Esophagus (tissue), 2 donors: ENCODE data around the gene SERF2. TPM values are rescaled to one million over a fixed set of nuclear protein-coding genes. Genes with fewer than 3 reads are reported as not detected.

Experiments used
- H3K27ac ChIP-seq, 2 donors: one replicate each; pipeline ENCODE4 v1.5.1; 2013; ENCODE audit warnings: low read depth in 2 of 2, mild to moderate bottlenecking in 2 of 2, inconsistent platforms in 1 of 2, low read length in 1 of 2, moderate library complexity in 1 of 2
- H3K27me3 ChIP-seq, 2 donors: one replicate each; pipeline ENCODE4 v1.6.1; 2013; ENCODE audit warnings: low read length in 2 of 2, control low read depth in 1 of 2, mild to moderate bottlenecking in 1 of 2; ENCODE audit not compliant: insufficient read depth in 2 of 2, control insufficient read depth in 1 of 2
- H3K36me3 ChIP-seq, 2 donors: one replicate each; pipeline ENCODE4 v1.6.1; 2013; ENCODE audit warnings: low read length in 1 of 2; ENCODE audit not compliant: control insufficient read depth in 2 of 2, insufficient read depth in 2 of 2
- H3K4me1 ChIP-seq, 2 donors: one replicate each; pipeline ENCODE4 v1.6.1; 2013; ENCODE audit warnings: low read length in 1 of 2; ENCODE audit not compliant: control insufficient read depth in 2 of 2, insufficient read depth in 2 of 2
- H3K4me3 ChIP-seq, 2 donors: one replicate each; pipeline ENCODE4 v1.5.1; 2013; ENCODE audit warnings: low read length in 2 of 2, mild to moderate bottlenecking in 2 of 2, low read depth in 1 of 2, moderate library complexity in 1 of 2
- H3K9me3 ChIP-seq, 2 donors: one replicate each; pipeline ENCODE4 v1.6.1; 2013; ENCODE audit warnings: mild to moderate bottlenecking in 2 of 2, low read depth in 1 of 2, low read length in 1 of 2, moderate library complexity in 1 of 2; ENCODE audit not compliant: control insufficient read depth in 2 of 2, insufficient read depth in 1 of 2
- WGBS, 2 donors: extraction: QIAGEN DNeasy Blood & Tissue Kit; methylation state at CpG; one replicate each; pipeline ENCODE4 v1.1.7; 2013; 5-methylcytosine and 5-hydroxymethylcytosine counted together
- polyA plus RNA-seq, 2 donors: library from polyadenylated mRNA; stranded (reverse); fragments of 200-250 nt; gene quantifications; one replicate each; pipeline ENCODE4 v1.2.3, GENCODE V29; 2013
- donor health status: healthy with polysubstance abuse.
- donor health status: Bipolar disorder and iron deficiency.

Gene SERF2
- polyA plus RNA-seq, 2 donors: 1,288 to 2,170 TPM

DNA sequence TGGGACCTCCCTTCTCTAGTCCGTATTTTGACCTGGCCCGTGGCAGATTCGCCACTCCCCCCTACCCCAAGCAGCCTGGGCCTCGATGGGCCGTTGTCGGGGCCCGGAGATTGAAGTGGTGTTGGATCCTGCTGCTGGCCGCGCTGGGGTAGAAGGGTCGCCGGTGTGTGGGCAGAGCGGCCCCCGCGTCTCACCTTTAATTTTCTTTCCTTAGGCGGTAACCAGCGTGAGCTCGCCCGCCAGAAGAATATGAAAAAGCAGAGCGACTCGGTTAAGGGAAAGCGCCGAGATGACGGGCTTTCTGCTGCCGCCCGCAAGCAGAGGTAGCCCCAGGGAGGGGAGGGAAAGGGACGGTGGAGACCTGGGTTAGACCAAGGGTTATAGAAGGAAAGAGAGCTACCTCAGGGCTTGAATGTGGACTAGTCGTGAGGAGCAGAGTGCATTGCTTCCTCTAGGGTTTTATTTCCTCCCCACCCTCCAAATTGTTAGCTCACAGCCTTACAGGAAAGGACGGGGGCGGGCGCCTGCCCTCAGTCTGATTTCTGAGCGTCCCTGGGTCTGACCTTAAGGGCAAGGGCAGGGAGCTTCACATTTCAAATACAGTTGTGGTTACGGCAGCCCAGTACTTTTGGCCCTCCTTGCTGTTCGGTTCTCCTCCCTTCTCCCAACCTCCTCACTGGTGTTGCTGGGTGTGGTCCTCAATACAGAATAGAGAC lies 799 bp downstream of the SERF2 start:
- WGBS, 2 donors: 1% methylated on average over 33 of the region's 33 CpGs
- Histone ChIP-seq H3K4me1 (peaks cover 4 to 7% of the 10 kb centered on the region in 2 donors), H3K27ac (peak overlapping the region; percentile 93 to 95), H3K27me3 (no peaks in the 10 kb centered on the region), H3K9me3 (no peaks in the 10 kb centered on the region), H3K4me3 (peak overlapping the region; percentile 92 to 94), H3K36me3 (peaks cover 7 to 13% of the 10 kb centered on the region in 2 donors)

DNA sequence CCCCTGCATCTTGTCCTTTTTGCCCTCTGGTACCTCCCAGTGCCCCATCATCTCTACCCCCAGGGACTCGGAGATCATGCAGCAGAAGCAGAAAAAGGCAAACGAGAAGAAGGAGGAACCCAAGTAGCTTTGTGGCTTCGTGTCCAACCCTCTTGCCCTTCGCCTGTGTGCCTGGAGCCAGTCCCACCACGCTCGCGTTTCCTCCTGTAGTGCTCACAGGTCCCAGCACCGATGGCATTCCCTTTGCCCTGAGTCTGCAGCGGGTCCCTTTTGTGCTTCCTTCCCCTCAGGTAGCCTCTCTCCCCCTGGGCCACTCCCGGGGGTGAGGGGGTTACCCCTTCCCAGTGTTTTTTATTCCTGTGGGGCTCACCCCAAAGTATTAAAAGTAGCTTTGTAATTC lies 1.5 kb downstream of the SERF2 start:
- H3K27me3 ChIP-seq: no peaks in the 10 kb centered on the region
- H3K36me3 ChIP-seq: peaks cover 7 to 13% of the 10 kb centered on the region in 2 donors
- no peaks in the 10 kb centered on the region for H3K9me3 ChIP-seq
- peaks cover 4 to 7% of the 10 kb centered on the region in 2 donors for H3K4me1 ChIP-seq
- H3K4me3 ChIP-seq: peak overlapping the region in 1 of 2 donors; percentile 94
- peak overlapping the region; percentile 93 to 95 for H3K27ac ChIP-seq
- WGBS, 2 donors: 79 to 81% methylated on average over 10 of the region's 10 CpGs

DNA sequence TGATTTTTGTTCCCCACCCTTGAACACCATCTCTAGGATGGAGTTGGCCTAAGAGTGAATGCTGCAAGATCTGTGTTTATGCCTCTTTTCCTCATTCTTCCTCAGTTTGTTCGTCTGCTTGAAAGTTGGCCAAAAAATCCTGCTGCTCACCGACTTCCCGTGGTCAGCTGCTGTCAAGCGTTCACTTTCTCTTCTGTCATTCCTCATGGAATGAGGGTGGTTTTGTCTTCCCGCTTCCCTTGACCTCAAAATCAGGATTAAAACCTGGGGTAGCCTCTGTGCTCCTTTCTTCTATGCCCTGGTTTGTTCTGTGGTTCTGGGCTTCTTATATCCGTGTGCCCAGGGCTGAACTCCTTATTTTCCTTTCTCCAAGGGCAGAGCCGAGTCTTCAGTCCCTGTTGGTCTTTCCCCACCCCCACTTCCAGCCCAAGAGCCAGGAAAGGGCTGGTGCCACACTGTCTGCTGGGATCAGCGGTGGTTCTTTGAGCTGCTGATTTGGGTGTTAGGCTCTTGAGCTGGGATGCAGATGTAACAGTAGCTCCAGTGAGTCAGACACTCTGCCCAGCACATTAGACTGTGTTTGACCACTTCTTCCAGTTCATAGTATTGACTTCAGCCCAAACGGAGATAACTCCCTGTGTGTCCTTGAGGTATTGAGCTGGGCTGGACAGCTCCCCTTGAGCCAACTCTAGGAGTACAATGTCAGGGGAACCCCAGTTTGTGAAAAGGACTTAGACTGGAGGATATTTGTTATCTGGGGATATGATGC lies 2.3 kb downstream of the SERF2 start:
- Histone ChIP-seq H3K4me3 (no peak overlapping the region), H3K36me3 (peaks cover 7 to 13% of the 10 kb centered on the region in 2 donors)

DNA sequence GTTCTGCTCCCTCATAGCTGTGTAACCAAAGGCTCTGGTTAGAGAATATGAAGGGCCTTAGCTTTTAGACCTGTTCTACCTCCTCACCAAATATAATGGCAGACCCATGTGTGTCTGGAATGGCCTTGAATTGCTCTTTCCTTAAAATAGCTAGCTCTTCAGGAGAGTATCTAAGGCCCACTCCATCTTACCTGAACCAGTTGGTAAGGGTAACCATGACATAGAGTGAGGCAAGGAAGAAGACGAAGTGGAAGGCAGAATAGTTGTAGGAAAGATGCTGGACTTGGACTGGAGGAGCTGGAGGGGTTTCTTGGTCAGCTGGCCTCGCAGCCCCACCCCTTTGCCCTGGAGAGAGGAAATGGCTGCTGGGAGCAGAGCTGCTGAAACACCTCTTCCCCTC lies 3.1 kb downstream of the SERF2 start:
- H3K36me3 ChIP-seq: peaks cover 7 to 13% of the 10 kb centered on the region in 2 donors
- H3K9me3 ChIP-seq: no peaks in the 10 kb centered on the region
- 86 to 91% methylated on average over 2 of the region's 2 CpGs for WGBS, 2 donors
- H3K4me3 ChIP-seq: no peak overlapping the region
- H3K4me1 ChIP-seq: peaks cover 4 to 14% of the 10 kb centered on the region in 2 donors
- H3K27ac ChIP-seq: peak overlapping the region in 1 of 2 donors; percentile 15
- no peaks in the 10 kb centered on the region for H3K27me3 ChIP-seq

More for the DNA sequence above, 2.3 kb downstream of the SERF2 start:
- WGBS, 2 donors: 75 to 79% methylated on average over 9 of the region's 9 CpGs
- Histone ChIP-seq H3K9me3 (no peaks in the 10 kb centered on the region), H3K4me1 (peaks cover 4 to 9% of the 10 kb centered on the region in 2 donors), H3K27ac (peak overlapping the region in 1 of 2 donors; percentile 16), H3K27me3 (no peaks in the 10 kb centered on the region)

DNA sequence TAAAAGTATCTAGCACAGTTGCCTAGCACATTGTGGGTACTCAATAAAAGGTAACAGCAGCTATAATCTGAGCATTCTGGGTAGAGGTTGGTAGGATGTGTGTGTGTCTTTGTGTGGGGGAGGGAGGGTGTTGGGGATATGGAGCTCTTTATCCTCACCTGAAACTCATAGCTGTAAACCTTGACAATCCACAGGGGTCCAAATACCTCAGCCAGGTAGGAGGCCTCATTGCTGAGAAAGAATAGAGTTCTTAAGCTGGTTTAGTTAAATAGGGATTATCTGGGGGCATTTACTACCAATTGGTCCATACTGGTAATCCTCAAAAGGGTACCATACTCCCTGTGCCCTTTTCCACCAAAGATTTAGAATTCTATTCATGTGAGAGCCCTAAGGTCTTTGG lies 3.9 kb downstream of the SERF2 start:
- no peaks in the 10 kb centered on the region for H3K27me3 ChIP-seq
- peaks cover 4 to 14% of the 10 kb centered on the region in 2 donors for H3K4me1 ChIP-seq
- no peak overlapping the region for H3K27ac ChIP-seq
- no peak overlapping the region for H3K4me3 ChIP-seq
- no peaks in the 10 kb centered on the region for H3K9me3 ChIP-seq
- H3K36me3 ChIP-seq: peaks cover 7 to 13% of the 10 kb centered on the region in 2 donors

DNA sequence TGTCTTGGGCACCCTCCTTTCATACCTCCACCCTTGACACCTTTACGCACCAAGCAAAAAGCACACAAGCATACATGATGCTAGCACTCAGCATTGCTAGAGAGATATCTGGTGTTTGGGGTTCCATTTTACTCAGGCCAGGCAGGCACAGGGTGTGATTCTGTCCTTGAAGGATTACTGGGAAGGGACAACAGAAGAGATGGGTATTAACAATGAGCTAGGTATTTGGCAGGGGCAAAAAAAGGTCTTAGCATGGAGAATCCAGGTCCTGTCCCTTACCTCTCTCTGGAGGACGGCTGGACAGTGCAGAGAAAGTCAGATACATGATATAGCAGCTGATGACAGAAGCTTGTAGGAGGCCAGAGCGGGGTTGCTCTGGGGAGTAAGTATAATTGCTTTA lies 4.4 kb downstream of the SERF2 start:
- peaks cover 4 to 14% of the 10 kb centered on the region in 2 donors for H3K4me1 ChIP-seq
- no peak overlapping the region for H3K4me3 ChIP-seq
- no peaks in the 10 kb centered on the region for H3K27me3 ChIP-seq
- H3K27ac ChIP-seq: peak overlapping the region in 1 of 2 donors; percentile 2
- H3K36me3 ChIP-seq: peaks cover 7 to 13% of the 10 kb centered on the region in 2 donors
- WGBS, 2 donors: 91% methylated on average over 3 of the region's 3 CpGs
- H3K9me3 ChIP-seq: no peaks in the 10 kb centered on the region

DNA sequence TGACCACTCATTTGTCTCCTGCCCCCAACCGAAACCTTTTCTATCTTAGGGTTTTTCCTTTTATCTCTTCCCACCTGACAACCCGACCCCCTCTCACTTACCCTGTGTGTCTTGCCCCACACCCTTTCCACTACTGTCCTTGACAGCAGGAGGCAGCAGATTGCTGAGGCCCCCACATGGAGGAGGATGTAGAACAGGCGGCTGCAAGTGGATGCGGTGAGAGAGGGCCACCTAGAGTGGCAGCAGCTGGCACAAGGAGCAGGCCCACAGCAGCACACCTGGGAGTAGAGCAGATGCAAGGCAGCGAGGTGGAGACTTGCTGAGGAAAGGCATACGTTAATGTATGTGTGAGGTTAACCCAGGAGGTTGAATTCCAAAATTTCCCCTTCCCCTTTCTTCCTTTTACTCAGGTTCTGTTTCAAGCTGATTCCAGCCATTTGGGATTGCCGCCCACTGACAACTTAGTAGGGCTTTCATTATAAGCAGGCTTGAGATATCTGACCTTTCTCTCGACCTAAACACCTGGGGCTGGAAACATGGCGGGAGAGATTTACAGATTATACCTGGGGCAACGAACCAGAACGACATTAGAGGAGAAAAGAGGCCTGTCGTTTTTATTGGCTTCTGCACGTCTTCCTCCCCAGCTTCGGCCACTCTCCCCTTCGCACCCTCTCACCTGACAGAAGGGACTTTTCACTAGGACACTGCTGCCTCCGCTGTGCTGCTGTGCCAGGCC lies 7.3 kb downstream of the SERF2 start:
- peaks cover 7% of the 10 kb centered on the region in 2 donors for H3K36me3 ChIP-seq
- H3K27me3 ChIP-seq: no peaks in the 10 kb centered on the region
- no peaks in the 10 kb centered on the region for H3K9me3 ChIP-seq
- peaks cover 0 to 10% of the 10 kb centered on the region in 2 donors for H3K4me1 ChIP-seq
- WGBS, 2 donors: 84 to 87% methylated on average over 16 of the region's 16 CpGs
- H3K4me3 ChIP-seq: no peak overlapping the region
- peak overlapping the region; percentile 61 to 95 for H3K27ac ChIP-seq

DNA sequence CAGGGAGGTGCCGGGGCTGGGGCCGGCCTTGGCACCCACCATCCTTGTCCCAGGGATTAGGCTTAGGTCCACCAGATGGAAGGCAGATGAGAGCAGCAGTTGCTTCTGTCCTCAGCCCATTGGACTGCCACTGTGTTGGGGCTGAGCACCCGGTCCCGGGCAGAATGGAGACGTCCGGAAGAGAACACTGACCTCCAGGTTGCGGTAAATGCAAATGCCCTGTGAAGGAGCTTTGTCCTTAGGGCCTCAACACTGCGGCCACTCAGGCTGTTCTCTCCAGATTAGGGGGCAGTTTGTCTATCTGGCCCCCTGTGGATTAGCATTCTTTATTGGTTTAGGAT lies 7.8 kb downstream of the SERF2 start, which contains the start of gene SERINC4:
SERINC4 (minus strand) TSS at position 276 of the 341 bp plus-strand sequence; CDS start at position 42, 234 bp downstream.
- Histone ChIP-seq H3K27ac (peak within 1 kb of the TSS; percentile 75 to 95), H3K4me3 (peak within 1 kb of the TSS; percentile 74 to 94), H3K36me3 (peaks cover 3 to 10% of the 10 kb centered on the region in 2 donors), H3K27me3 (no peaks in the 10 kb centered on the region), H3K9me3 (no peaks in the 10 kb centered on the region), H3K4me1 (peaks cover 0 to 8% of the 10 kb centered on the region in 2 donors)
- WGBS, 2 donors: 92 to 95% methylated on average over 8 of the region's 8 CpGs
